ENCODE data around the gene ESRRB. TPM values are rescaled to one million over a fixed set of nuclear protein-coding genes. Genes with fewer than 3 reads are reported as not detected.

ESRRB gene
- total RNA-seq, 4 donors from 2014 or later = not detected

- ATAC-seq (ENCODE audit: low FRiP score) (no peak), DNase-seq (ENCODE audit: low spot score) (no peak)
- TF ChIP-seq, protein P1, sequence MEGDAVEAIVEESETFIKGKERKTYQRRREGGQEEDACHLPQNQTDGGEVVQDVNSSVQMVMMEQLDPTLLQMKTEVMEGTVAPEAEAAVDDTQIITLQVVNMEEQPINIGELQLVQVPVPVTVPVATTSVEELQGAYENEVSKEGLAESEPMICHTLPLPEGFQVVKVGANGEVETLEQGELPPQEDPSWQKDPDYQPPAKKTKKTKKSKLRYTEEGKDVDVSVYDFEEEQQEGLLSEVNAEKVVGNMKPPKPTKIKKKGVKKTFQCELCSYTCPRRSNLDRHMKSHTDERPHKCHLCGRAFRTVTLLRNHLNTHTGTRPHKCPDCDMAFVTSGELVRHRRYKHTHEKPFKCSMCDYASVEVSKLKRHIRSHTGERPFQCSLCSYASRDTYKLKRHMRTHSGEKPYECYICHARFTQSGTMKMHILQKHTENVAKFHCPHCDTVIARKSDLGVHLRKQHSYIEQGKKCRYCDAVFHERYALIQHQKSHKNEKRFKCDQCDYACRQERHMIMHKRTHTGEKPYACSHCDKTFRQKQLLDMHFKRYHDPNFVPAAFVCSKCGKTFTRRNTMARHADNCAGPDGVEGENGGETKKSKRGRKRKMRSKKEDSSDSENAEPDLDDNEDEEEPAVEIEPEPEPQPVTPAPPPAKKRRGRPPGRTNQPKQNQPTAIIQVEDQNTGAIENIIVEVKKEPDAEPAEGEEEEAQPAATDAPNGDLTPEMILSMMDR (IDR thresholded peaks at IDR 0.05) = no peak
These were observed 44.5 kb upstream of the ESRRB start for GRCh38 chr14:76331328-76332011.

GRCh38 chr14:76333664-76334063, 42.3 kb upstream of the ESRRB start:
- TF ChIP-seq, protein P1 (IDR thresholded peaks at IDR 0.05) = no peak
- ATAC-seq (ENCODE audit: low FRiP score) (no peak), DNase-seq (ENCODE audit: low spot score) (no peak)

DNA sequence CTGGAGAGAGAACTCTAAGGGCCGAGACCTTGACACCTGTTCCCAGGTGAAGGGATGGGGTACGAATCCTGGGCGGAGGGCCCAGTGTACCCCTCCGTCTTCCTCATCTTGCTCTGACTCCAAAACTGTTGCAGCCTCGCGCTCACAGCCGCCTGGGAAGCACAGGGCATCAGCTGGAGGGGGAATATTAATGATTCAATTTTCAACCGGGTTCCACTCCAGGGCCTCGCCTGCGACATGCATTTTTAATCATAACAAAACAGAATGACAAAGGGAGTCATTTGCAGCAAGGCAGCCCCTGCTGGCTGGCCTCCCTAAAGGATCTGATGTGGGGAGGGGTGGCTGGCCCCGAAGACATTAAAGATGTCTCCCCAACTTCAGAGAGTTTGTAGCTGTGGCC, 41.6 kb upstream of the ESRRB start:
- TF ChIP-seq, protein P1 (IDR thresholded peaks at IDR 0.05) = no peak
- no peak for ATAC-seq (ENCODE audit: low FRiP score)
- DNase-seq (ENCODE audit: low spot score) = no peak

- ATAC-seq (ENCODE audit: low FRiP score) (no peak), DNase-seq (ENCODE audit: low spot score) (no peak)
- TF ChIP-seq, protein P1 (IDR thresholded peaks at IDR 0.05) = no peak
These were observed 39.1 kb upstream of the ESRRB start for GRCh38 chr14:76336876-76337275.

DNA sequence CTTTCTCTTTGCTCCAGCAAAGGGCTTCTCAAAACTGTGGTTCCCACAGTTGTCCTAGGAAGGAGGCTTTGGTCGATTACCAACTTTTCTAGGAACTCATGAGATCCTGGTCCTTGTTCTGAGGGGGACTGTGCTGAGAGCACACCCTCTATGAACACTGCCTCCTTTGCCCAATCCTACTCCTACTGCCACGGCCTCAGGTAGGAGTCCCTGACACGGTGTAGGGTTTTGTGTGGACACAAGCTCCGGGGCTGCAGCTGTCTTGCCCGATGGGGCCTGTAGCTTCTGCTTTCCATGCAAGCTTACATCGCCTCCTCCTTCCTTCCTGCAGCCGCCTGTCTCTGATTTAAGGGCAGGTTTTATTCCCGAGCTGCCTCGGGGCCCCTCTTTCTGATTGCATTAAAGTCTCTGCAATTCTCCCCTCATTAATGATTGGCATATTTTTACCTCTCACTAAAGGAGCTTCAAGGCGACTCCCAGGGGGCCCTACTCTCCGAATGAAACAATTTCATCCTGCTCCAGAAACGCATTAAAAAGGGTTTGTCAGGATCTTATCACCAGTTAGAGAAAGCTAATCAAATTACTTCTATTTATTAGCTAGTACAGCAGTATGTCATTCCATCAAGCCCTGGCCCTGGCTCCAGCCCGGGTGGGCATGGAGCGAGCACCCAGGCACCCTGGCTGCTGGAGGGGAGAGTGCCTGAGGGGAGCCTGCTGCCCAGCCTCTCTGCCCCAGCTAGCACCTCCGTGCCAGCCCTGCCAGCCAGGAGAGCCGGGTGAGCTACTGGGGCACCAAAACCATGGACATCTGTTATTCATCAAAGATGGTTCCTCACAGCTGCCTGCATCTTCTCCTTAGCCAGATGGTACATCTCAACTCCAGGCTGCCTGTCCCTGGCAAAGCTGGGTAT, 38.0 kb upstream of the ESRRB start:
- TF ChIP-seq, protein P1 (IDR thresholded peaks at IDR 0.05) = no peak
- DNase-seq (ENCODE audit: low spot score) (no peak), ATAC-seq (ENCODE audit: low FRiP score) (no peak)

DNA sequence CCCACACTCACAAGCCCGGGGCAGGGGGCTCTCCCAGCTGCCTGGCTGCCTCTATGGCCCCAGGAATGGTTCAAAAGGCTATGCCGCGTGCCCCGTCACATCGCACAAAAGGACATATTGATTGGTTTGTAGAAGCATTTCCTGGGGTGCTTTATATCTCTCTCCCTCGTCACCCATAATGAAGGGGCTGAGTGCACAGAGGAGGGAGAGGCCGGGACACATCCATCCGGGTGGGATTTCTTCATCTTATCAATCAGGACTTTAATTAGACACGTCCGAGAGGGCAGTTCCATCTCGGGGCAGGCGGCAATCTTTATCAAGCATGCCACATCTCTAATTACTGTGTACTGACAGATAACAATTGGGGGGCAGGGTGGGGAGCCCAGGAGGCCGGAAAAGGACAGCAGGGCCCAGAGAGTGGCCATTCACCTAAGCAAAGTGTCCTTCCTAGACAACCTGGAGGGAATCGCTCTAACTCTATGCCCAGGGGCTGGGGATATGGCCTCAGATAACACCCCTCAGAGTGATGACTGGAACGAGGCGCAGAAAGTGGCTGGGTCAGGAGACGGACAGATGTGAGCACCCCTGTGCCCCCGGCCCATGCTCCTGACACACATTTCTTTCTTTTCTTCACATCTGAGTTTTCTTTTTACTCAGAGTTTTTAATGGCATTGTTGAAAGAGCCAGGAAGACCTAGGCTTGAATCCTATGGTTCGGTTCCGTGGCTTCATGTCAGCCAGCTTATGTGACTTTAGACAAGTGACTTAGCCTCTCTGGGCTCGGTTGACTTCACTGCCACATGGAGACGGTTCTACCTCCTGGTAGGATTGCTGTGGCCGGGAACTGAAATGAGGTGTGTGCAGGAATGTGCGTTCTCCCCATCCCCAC, 36.0 kb upstream of the ESRRB start:
- DNase-seq (ENCODE audit: low spot score) (no peak), ATAC-seq (ENCODE audit: low FRiP score) (no peak)
- TF ChIP-seq, protein P1 (IDR thresholded peaks at IDR 0.05) = no peak

All from omental fat pad (tissue), 4 donors.